Right lobe of liver (tissue), 4 donors: Measurements from ENCODE around the gene PTPRM.

Source experiments
- POLR2A ChIP-seq: fragments of 450-650 bp; IDR thresholded peaks from one replicate; pipeline ENCODE4 v1.6.1; 2017; ENCODE audit warnings: antibody characterized with exemption, mild to moderate bottlenecking
- TF ChIP-seq, protein P1 (sequence below), 4 donors: fragments of 200-600 bp in 3 of 4; fragments of 450-650 bp in 1 of 4; IDR thresholded peaks; one replicate each; pipeline versions ENCODE4 v1.5.1 to v1.8.0; 2016 to 2022; ENCODE audit warnings: antibody characterized with exemption in 4 of 4, mild to moderate bottlenecking in 2 of 4
- donor health status: DM: no; HTN: no; CAD: no.
- donor health status: DM: no; HTN: no; CAD: no.
- donor health status: DM: no; HTN: yes; CAD: no.

DNA sequence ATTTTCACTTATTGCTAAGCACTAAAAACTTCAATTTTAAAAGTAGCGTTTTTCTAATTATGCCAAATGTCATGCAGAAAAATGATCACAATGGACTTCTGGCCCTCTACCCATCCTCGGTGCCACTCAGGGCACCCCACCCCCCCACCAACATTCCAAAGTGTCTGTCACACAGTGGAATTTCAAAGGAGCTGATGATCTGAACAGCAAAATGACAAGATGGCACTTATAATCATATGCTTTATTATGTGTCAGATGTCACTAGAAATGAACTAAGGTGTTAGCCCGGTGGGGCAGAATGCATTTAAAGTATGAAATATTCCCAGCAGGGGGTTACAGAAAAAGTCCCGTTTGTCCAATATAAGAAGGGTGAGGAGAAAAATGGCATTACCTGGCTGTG is 681.5 kb downstream of the PTPRM start:
- no peak for TF ChIP-seq POLR2A
- TF ChIP-seq, protein P1, sequence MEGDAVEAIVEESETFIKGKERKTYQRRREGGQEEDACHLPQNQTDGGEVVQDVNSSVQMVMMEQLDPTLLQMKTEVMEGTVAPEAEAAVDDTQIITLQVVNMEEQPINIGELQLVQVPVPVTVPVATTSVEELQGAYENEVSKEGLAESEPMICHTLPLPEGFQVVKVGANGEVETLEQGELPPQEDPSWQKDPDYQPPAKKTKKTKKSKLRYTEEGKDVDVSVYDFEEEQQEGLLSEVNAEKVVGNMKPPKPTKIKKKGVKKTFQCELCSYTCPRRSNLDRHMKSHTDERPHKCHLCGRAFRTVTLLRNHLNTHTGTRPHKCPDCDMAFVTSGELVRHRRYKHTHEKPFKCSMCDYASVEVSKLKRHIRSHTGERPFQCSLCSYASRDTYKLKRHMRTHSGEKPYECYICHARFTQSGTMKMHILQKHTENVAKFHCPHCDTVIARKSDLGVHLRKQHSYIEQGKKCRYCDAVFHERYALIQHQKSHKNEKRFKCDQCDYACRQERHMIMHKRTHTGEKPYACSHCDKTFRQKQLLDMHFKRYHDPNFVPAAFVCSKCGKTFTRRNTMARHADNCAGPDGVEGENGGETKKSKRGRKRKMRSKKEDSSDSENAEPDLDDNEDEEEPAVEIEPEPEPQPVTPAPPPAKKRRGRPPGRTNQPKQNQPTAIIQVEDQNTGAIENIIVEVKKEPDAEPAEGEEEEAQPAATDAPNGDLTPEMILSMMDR (IDR thresholded peaks at IDR 0.05): no peak
